A204.1 (cell line): Measurements from ENCODE around the gene DUS1L.

Experiments used
- FAIRE-seq: peaks from 2 replicates; lab custom pipeline; 2012; peaks lifted over from hg19 to GRCh38; lab: Jason Lieb, UNC

The DUS1L gene

GRCh38 chr17:82023447-82024241, 42.0 kb downstream of the DUS1L start:
- no peak for FAIRE-seq

GRCh38 chr17:82022981-82023446, 42.6 kb downstream of the DUS1L start, which contains the start of gene LRRC45:
TSS of gene LRRC45 (plus strand) at chr17:82023305. CDS start at chr17:82023644, 339 bp downstream.
- FAIRE-seq, result peak; percentile 99

DNA sequence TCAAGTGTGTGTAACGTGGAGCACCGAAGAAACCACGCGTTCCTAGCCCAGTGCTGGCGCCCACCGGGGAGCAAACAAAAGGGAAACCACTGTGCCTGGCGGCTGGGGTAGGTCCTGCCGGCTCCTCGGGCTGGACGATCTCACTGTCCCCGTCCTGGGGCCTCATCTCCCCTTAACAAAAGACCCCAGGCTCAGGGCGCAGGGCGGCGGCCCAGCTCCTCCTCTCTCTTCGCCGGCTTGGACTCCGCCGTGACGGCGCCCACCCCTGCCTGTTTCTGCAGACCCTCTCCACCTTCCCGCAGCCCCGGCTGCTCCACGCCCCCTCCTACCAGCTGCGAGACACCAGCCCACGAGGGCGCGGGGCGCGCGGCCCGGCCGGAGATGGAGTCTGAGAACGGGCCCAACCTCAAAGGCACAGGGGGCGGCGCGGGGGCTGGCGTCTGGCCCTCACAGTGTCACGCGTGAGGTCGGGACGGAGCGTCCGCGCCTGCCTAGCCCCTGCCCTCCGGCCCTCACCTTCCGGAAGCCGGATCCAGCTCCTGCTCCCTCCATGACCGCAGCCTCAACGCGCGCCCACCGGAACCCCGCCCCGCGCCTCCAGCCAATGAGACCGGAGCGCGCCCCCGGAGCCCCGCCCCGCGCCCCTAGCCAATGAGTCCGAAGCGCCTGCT, 43.2 kb downstream of the DUS1L start, which contains the start of gene CENPX:
CENPX (minus strand) TSS at position 569 of the 671 bp plus-strand sequence; CDS start at position 552, 17 bp downstream.
- FAIRE-seq, result no peak

DNA sequence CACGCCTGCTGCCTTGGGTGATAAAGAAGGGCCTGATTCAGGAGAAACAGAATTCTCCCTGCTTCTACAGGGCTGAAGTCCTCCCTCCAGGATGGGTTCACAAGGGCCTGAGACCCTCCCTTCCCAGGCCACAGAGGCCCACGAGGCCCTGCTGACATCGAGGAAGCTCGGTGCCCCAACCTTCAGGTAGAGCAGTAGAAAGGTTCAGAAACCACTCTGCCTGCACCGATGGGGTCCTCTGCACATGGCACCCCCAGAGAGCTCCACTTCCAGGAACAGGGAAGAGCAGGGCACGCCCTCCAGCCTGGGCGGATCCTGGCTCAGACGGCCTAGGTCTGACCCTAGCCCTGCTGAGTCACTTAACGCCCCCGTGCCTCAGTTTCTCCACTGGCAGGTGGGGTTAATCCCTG, 43.7 kb downstream of the DUS1L start:
- no peak for FAIRE-seq

GRCh38 chr17:82021107-82021899, 44.3 kb downstream of the DUS1L start:
- no peak for FAIRE-seq

GRCh38 chr17:82020572-82021106, 45.0 kb downstream of the DUS1L start:
- no peak for FAIRE-seq

- FAIRE-seq, result no peak
Measured at GRCh38 chr17:82019690-82020571, 45.7 kb downstream of the DUS1L start.

- no peak for FAIRE-seq
Measured at GRCh38 chr17:82018989-82019689, 46.5 kb downstream of the DUS1L start.

DNA sequence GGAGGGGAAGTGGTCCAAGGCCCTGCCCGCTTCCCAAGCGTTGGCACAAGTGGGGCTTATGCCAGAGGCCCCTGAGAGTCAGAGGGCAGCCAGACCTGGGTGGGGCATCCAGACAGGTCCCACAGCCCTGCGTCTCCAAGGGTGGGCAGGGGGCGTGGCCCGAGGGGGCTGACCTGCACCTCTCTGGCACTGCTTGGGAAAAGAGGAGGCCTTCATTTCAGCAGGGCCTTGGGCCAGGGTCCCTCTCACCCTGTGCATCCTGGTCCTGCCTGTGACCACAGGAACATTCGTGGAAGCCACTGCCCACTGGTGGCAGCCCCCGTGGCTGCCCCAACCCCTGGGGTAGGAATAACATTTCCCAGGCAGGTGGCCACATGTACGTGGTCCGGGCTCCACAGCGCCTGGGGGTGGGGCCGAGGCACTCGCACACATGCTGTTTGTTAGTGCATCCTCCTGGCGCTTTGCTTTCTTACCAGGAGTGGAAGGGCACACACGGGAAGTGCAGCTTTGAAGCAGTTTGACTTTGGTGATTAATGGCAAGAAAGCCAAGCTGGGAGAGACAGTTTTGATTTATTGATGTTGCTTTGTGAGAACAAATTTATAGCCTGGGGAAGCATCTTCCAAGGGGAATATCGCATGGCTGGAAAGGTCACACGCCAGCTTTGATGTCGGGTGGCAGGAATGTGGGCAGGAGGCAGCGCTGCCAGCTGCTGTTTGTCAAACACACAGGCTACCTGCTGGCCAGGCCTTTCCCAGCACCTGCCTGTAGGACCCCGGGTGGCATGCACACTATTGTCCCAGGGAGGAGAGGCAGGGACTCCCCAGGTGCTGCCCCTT, 47.2 kb downstream of the DUS1L start:
- FAIRE-seq, result no peak

DNA sequence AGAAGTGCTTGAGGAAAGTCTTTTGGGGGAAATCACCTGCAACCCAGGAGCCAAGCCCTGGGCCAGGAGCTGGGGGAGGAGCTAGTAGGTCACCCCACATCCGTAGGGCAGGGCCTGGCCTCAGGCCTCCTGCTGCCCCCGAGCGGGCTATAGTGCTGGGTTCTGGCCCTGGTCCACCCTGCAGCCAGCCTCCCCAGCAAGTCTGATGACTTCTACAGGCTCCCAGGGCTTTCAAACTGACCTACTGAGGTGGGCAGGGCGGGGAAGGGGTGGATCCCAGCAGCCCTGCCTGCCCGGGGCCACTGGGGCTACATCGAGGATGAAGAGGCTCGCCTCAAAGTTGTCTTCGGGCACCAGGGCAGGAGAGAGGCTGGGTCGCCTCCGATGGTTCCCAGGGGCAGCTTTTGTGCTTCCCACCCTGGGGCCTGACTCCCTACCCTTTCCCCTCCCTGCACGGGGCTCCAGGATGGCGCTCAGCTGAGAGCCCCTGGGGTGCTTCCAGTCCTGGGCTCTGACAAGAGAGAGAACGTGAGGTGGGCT, 47.9 kb downstream of the DUS1L start:
- no peak for FAIRE-seq

- FAIRE-seq, result no peak
Measured at GRCh38 chr17:82016875-82017459, 48.6 kb downstream of the DUS1L start.

DNA sequence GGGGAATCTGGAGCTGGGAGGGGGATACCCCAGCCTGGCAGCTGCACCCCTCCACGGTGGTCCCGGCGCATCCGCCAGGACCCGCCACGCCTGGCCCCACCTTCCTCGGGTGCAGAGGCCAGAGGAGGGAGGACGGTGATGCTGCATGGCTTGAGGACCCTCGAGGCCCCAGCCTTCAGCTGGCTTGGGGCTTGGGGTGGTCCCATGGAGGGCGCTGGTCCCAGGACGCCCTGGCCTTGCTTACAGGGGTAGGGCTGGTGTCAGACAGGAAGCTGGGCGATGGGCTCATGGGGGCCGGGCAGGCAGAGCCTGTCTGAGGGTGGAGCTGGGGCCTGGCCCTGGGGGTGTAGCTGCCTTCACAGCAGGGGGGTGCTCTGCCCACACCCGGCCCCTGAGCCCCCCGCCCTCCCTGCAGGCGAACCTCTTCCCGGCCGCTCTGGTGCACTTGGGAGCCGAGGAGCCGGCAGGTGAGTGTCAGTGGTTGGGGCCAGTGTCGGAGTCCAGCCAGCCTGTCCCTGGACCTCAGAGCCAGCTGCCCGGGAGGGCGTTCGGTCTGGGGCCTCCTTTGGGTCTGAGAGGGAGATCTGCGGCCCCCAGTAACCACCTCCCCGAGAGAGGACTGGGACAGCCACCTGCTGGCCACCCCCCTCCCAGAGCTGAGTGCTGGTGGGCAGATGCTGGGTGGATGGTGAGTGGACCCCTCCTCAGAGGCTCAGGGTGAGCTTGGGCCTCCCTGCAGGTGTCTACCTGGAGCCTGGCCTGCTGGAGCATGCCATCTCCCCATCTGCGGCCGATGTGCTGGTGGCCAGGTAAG, 49.3 kb downstream of the DUS1L start:
- no peak for FAIRE-seq

DNA sequence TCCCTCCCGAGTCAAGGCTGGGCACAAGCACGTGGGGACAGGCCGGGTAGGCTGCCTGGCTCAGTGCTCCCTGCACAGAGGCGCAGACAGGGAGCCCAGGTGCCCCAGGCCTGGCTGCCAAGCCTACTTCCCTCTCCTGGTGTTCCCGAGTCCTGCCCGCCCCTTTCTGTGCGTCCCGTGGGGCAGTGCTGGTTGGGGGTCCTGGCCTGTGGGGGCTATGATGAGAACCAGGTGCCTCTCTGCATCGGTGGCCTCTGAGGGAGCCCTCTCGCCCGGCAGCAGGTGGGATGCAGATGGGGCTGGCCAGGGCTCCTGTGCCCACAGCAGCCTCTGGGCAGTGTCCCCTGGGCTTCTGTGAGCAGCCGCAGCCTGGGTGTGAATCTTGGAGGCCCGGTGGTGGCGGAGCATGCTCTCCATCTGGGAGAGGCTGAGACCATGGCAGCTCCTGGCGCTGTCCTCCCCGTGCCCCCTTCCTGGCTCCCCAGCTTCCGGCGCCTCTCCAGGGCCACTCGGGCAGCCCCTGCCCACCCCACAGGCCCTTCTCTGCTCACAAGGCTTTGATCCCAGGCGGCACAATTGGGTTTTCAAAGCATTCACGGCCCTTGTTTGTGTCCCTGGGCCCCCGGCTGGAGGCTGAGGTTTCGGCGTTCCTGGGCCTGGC, 50.2 kb downstream of the DUS1L start:
- FAIRE-seq, result no peak

DNA sequence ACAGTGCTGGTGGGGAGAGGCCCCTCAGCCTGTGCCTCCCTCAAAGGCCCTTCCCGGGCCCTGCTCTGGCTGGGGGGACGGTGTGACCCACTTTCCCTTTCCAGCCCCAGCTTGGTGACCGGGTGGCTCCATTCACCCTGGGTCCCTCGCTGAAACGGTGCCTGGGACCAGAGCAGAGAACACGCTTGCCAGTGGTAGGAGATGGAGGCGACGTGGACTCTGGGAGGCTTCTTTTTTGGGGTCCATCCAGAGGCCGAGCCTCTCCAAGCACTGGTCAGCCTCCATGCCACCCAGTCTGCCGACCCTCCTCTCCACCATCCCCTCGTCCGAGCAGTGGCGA, 50.7 kb downstream of the DUS1L start:
- no peak for FAIRE-seq

GRCh38 chr17:82014432-82014831, 51.2 kb downstream of the DUS1L start:
- FAIRE-seq, result no peak

- FAIRE-seq, result no peak
Measured at GRCh38 chr17:82013772-82014321, 51.8 kb downstream of the DUS1L start.

DNA sequence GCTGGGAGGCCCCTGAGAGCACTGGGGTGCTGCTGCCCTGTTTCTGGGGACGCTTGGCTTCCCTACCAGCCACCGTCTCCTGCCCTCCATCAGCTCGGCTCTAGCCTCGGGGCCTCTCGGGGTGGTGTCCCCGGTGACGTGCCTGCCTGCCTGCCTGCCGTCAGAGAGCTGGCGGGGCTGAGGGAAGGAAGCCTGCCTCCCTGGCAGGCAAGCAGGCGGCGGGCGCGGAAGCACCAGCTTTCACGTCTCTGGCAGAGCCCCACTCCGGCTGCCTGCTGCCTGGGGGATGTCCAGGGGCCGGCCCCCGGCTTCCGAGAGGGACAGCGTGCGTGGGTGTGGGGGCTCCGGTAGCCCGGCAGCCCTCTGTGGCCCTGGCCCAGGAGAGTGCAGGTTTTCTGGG, 52.3 kb downstream of the DUS1L start:
- FAIRE-seq, result no peak
